H9 (cell line): ENCODE data around the gene TLE5. TPM values are rescaled to one million over a fixed set of nuclear protein-coding genes. Genes with fewer than 3 reads are reported as not detected.

Source experiments
- DNase-seq: peaks from one replicate; pipeline ENCODE4 v3.0.0-alpha.2; 2017
- H2AFZ ChIP-seq: one replicate; pipeline ENCODE4 v1.6.1; 2013; ENCODE audit warnings: mild to moderate bottlenecking, low read length, control low read depth, moderate library complexity
- H2AK5ac ChIP-seq: 2 replicates; pipeline ENCODE4 v1.6.1; 2013; ENCODE audit warnings: low read length, control low read depth, mixed read lengths; ENCODE audit not compliant: insufficient read length
- H2BK120ac ChIP-seq: one replicate; pipeline ENCODE4 v1.6.1; 2013; ENCODE audit warnings: low read depth, mild to moderate bottlenecking, low read length, control low read depth, inconsistent platforms; ENCODE audit not compliant: poor library complexity, severe bottlenecking
- H2BK12ac ChIP-seq: 2 replicates; pipeline ENCODE4 v1.6.1; 2013; ENCODE audit warnings: low read length, control low read depth, mixed read lengths, low read depth; ENCODE audit not compliant: insufficient read length
- H2BK15ac ChIP-seq: 2 replicates; pipeline ENCODE4 v1.6.1; 2013; ENCODE audit warnings: low read depth, low read length, control low read depth
- H2BK20ac ChIP-seq: one replicate; pipeline ENCODE4 v1.6.1; 2013; ENCODE audit warnings: low read depth, mild to moderate bottlenecking, low read length, control low read depth, inconsistent platforms; ENCODE audit not compliant: poor library complexity, severe bottlenecking
- H2BK5ac ChIP-seq: 2 replicates; pipeline ENCODE4 v1.6.1; 2013; ENCODE audit warnings: low read length, control low read depth, mixed read lengths; ENCODE audit not compliant: insufficient read length
- H3K14ac ChIP-seq: 2 replicates; pipeline ENCODE4 v1.6.1; 2013; ENCODE audit warnings: low read length, control low read depth; ENCODE audit not compliant: insufficient read depth
- H3K18ac ChIP-seq: 2 replicates; pipeline ENCODE4 v1.6.1; 2013; ENCODE audit warnings: low read depth, mild to moderate bottlenecking, mixed read lengths, low read length, control low read depth; ENCODE audit not compliant: insufficient read length
- H3K23ac ChIP-seq: 2 replicates; pipeline ENCODE4 v1.6.1; 2013; ENCODE audit warnings: low read length, control low read depth, mixed read lengths, low read depth; ENCODE audit not compliant: insufficient read length
- H3K23me2 ChIP-seq: 2 replicates; pipeline ENCODE4 v1.6.1; 2013; ENCODE audit warnings: low read depth, mild to moderate bottlenecking, mixed read lengths, low read length, control low read depth; ENCODE audit not compliant: insufficient read length, poor library complexity, severe bottlenecking
- H3K27ac ChIP-seq: 2 replicates; pipeline ENCODE4 v1.5.1; 2013; ENCODE audit warnings: low read length, control low read depth, mixed read lengths, low read depth; ENCODE audit not compliant: insufficient read length
- H3K27me3 ChIP-seq: 2 replicates; pipeline ENCODE4 v1.6.1; 2013; ENCODE audit warnings: low read length, control low read depth, inconsistent platforms; ENCODE audit not compliant: insufficient read depth
- H3K4ac ChIP-seq: 2 replicates; pipeline ENCODE4 v1.6.1; 2013; ENCODE audit warnings: low read depth, mild to moderate bottlenecking, control low read depth, inconsistent platforms, low read length, moderate library complexity
- H3K4me1 ChIP-seq: 2 replicates; pipeline ENCODE4 v1.6.1; 2013; ENCODE audit warnings: low read length, control low read depth, inconsistent platforms; ENCODE audit not compliant: insufficient read depth
- H3K4me2 ChIP-seq: 2 replicates; pipeline ENCODE4 v1.6.1; 2013; ENCODE audit warnings: low read length, control low read depth, mixed read lengths; ENCODE audit not compliant: insufficient read length, insufficient read depth
- H3K56ac ChIP-seq: 2 replicates; pipeline ENCODE4 v1.6.1; 2013; ENCODE audit warnings: low read depth, mild to moderate bottlenecking, mixed read lengths, low read length, control low read depth; ENCODE audit not compliant: insufficient read length
- H3K79me1 ChIP-seq: 2 replicates; pipeline ENCODE4 v1.6.1; 2013; ENCODE audit warnings: low read depth, mild to moderate bottlenecking, moderate library complexity, low read length, control low read depth, inconsistent platforms; ENCODE audit not compliant: insufficient read depth, poor library complexity, severe bottlenecking
- H3K79me2 ChIP-seq: 2 replicates; pipeline ENCODE4 v1.6.1; 2013; ENCODE audit warnings: low read length, control low read depth, inconsistent platforms; ENCODE audit not compliant: insufficient read depth
- H3K9ac ChIP-seq: 2 replicates; pipeline ENCODE4 v1.6.1; 2013; ENCODE audit warnings: low read length, control low read depth, mixed read lengths; ENCODE audit not compliant: insufficient read length; ENCODE audit errors: extremely low read depth
- H3K9me3 ChIP-seq: one replicate; pipeline ENCODE4 v1.6.1; 2013; ENCODE audit warnings: low read depth, low read length, inconsistent platforms; ENCODE audit not compliant: control insufficient read depth
- H3T11ph ChIP-seq: one replicate; pipeline ENCODE4 v1.6.1; 2013; ENCODE audit warnings: mild to moderate bottlenecking, low read length, control low read depth, inconsistent platforms
- H4K20me1 ChIP-seq: one replicate; pipeline ENCODE4 v1.6.1; 2013; ENCODE audit not compliant: control insufficient read depth, insufficient read length, insufficient read depth
- H4K5ac ChIP-seq: 2 replicates; pipeline ENCODE4 v1.6.1; 2013; ENCODE audit warnings: low read depth, mild to moderate bottlenecking, mixed read lengths, low read length, control low read depth; ENCODE audit not compliant: insufficient read length
- H4K8ac ChIP-seq: replicated peaks from 2 replicates; pipeline ENCODE4 v1.6.1; 2013; ENCODE audit warnings: low read length, control low read depth, mixed read lengths, low read depth; ENCODE audit not compliant: insufficient read length
- H4K91ac ChIP-seq: 2 replicates; pipeline ENCODE4 v1.6.1; 2013; ENCODE audit warnings: low read depth, mild to moderate bottlenecking, moderate library complexity, mixed read lengths, low read length, control low read depth; ENCODE audit not compliant: insufficient read length
- H3K27ac Mint-ChIP-seq, 3 experiments: 2 replicates in 2 of 3; 3 replicates in 1 of 3; pipeline ENCODE4 v1.8.0; 2020 to 2021; ENCODE audit warnings: mixed read lengths in 3 of 3, mild to moderate bottlenecking in 1 of 3, moderate library complexity in 1 of 3
- H3K27me3 Mint-ChIP-seq: 2 replicates; pipeline ENCODE4 v1.8.0; 2021; ENCODE audit warnings: low read depth, mild to moderate bottlenecking, moderate library complexity, mixed read lengths
- H3K36me3 Mint-ChIP-seq, 3 experiments: 2 replicates in 2 of 3; 3 replicates in 1 of 3; pipeline ENCODE4 v1.8.0; 2020 to 2021; ENCODE audit warnings: low read depth in 3 of 3, mixed read lengths in 3 of 3; ENCODE audit not compliant: insufficient read depth in 1 of 3
- H3K4me1 Mint-ChIP-seq, 2 experiments: 2 replicates each; pipeline ENCODE4 v1.8.0; 2020; ENCODE audit warnings: mixed read lengths in 2 of 2
- H3K4me3 Mint-ChIP-seq, 2 experiments: 2 replicates in 1 of 2; 3 replicates in 1 of 2; pipeline ENCODE4 v1.8.0; 2020 to 2021; ENCODE audit warnings: mild to moderate bottlenecking in 2 of 2, mixed read lengths in 2 of 2, moderate library complexity in 1 of 2
- H3K9me3 Mint-ChIP-seq, 2 experiments: 2 replicates in 1 of 2; 3 replicates in 1 of 2; pipeline ENCODE4 v1.8.0; 2020; ENCODE audit warnings: mild to moderate bottlenecking in 2 of 2, mixed read lengths in 2 of 2, moderate library complexity in 1 of 2
- WGBS: extraction: QIAGEN DNeasy Blood & Tissue Kit; methylation state at CpG from one replicate; pipeline ENCODE4 v1.1.7; 2013; ENCODE audit warnings: missing lambda C conversion rate, low lambda C conversion rate, mixed read lengths; ENCODE audit not compliant: insufficient read length; ENCODE audit errors: extremely low coverage; 5-methylcytosine and 5-hydroxymethylcytosine counted together
- total RNA-seq: library from RNA; stranded (reverse); gene quantifications from 2 replicates; pipeline ENCODE4 v1.2.1, GENCODE V29; 2021
- TF ChIP-seq, protein P1 (sequence below): fragments of 200-600 bp; sonication (generic); conservative IDR thresholded peaks from 3 replicates; pipeline ENCODE4 v1.8.0; 2021; ENCODE audit warnings: antibody characterized with exemption, mild to moderate bottlenecking

Gene TLE5
- total RNA-seq, 1 experiment from 2014 or later = 221 TPM

DNA sequence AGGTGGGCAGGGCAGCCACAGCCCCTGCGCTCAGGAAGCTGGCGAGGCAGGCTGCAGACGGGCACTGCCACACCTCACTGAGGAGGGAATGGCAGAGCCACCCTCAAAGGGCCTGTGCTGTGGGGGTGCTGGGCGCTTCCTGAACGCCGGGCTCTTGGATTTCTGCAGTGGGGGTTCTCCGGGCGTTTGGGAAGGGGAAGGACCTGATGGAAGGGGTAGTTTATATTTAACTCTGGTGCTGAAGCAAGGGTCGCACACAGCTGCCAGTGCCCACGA, 42.4 kb upstream of the TLE5 start:
- TF ChIP-seq, protein P1, sequence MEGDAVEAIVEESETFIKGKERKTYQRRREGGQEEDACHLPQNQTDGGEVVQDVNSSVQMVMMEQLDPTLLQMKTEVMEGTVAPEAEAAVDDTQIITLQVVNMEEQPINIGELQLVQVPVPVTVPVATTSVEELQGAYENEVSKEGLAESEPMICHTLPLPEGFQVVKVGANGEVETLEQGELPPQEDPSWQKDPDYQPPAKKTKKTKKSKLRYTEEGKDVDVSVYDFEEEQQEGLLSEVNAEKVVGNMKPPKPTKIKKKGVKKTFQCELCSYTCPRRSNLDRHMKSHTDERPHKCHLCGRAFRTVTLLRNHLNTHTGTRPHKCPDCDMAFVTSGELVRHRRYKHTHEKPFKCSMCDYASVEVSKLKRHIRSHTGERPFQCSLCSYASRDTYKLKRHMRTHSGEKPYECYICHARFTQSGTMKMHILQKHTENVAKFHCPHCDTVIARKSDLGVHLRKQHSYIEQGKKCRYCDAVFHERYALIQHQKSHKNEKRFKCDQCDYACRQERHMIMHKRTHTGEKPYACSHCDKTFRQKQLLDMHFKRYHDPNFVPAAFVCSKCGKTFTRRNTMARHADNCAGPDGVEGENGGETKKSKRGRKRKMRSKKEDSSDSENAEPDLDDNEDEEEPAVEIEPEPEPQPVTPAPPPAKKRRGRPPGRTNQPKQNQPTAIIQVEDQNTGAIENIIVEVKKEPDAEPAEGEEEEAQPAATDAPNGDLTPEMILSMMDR = no peak
- H4K8ac ChIP-seq = no peak overlapping the region

More for the DNA sequence above, 42.4 kb upstream of the TLE5 start:
- Histone ChIP-seq H2BK20ac (no peak overlapping the region), H3K27ac (no peak overlapping the region), H4K5ac (no peak overlapping the region), H2BK120ac (no peak overlapping the region), H3K23me2 (no peaks in the 10 kb centered on the region), H2BK15ac (no peak overlapping the region), H3K79me2 (peaks cover 10% of the 10 kb centered on the region; the same call in 1 of the 2 replicates), H3K9ac (no peak overlapping the region), H3K18ac (no peak overlapping the region), H3T11ph (no peak overlapping the region), H3K56ac (no peak overlapping the region), H2BK12ac (no peak overlapping the region), H3K4ac (no peak overlapping the region), H3K9me3 (no peaks in the 10 kb centered on the region), H3K4me2 (no peak overlapping the region), H3K23ac (no peak overlapping the region), H2AK5ac (no peak overlapping the region), H3K79me1 (peaks cover 6% of the 10 kb centered on the region), H3K14ac (no peak overlapping the region), H2AFZ (no peak overlapping the region), H4K20me1 (peaks cover 8% of the 10 kb centered on the region), H3K4me1 (no peaks in the 10 kb centered on the region), H3K27me3 (no peaks in the 10 kb centered on the region), H4K91ac (no peak overlapping the region), H2BK5ac (no peak overlapping the region)
- WGBS = no CpG with 5 or more reads among the region's 10 CpGs
- DNase-seq = no peak
- H3K9me3 Mint-ChIP-seq = no peaks in the 10 kb centered on the region
- no peaks in the 10 kb centered on the region; a peak in 1 of 7 replicates for H3K36me3 Mint-ChIP-seq
- H3K4me1 Mint-ChIP-seq = peaks cover 17 to 24% of the 10 kb centered on the region in 2 experiments
- no peaks in the 10 kb centered on the region for H3K27me3 Mint-ChIP-seq
- no peak overlapping the region for H3K27ac Mint-ChIP-seq
- no peak overlapping the region for H3K4me3 Mint-ChIP-seq
